Measurements from ENCODE around the gene VAT1L.

VAT1L gene

GRCh38 chr16:77767211-77767610 lies 21.2 kb upstream of the VAT1L start:
- H3K9me3 ChIP-seq (ENCODE audit: low read length) = no peaks in the 10 kb centered on the region
- no peaks in the 10 kb centered on the region for H3K79me2 ChIP-seq (ENCODE audit: insufficient read depth, low read length)

GRCh38 chr16:77767826-77768225 lies 20.5 kb upstream of the VAT1L start:
- Histone ChIP-seq H3K4me3 (ENCODE audit: low read depth, low read length, poor library complexity, severe bottlenecking) (no peak overlapping the region), H3K27me3 (ENCODE audit: insufficient read depth, low read length) (no peaks in the 10 kb centered on the region), H2AFZ (ENCODE audit: low read length) (no peak overlapping the region), H3K36me3 (ENCODE audit: insufficient read depth, low read length) (no peaks in the 10 kb centered on the region), H3K9ac (ENCODE audit: low read length) (no peak overlapping the region), H3F3A (ENCODE audit: insufficient read depth, low read length) (no peaks in the 10 kb centered on the region), H3K9me2 (ENCODE audit: low read depth, low read length) (no peaks in the 10 kb centered on the region), H3K4me2 (ENCODE audit: low read length) (no peak overlapping the region), H3K79me2 (ENCODE audit: insufficient read depth, low read length) (no peaks in the 10 kb centered on the region), H3K4me1 (ENCODE audit: insufficient read depth, low read length, severe bottlenecking) (no peaks in the 10 kb centered on the region), H4K20me1 (ENCODE audit: insufficient read depth, low read length) (no peaks in the 10 kb centered on the region), H3K9me3 (ENCODE audit: low read length) (no peaks in the 10 kb centered on the region), H3K27ac (ENCODE audit: low read depth, low read length, poor library complexity, severe bottlenecking) (no peak overlapping the region)
- TF ChIP-seq EZH2 (IDR thresholded peaks at IDR 0.05; ENCODE audit: borderline replicate concordance, low read length) (no peak), CTCF (IDR thresholded peaks at IDR 0.05; ENCODE audit: low read length) (no peak)

More at GRCh38 chr16:77767211-77767610, 21.2 kb upstream of the VAT1L start:
- no peak overlapping the region for H3K4me2 ChIP-seq (ENCODE audit: low read length)
- no peak for TF ChIP-seq CTCF (IDR thresholded peaks at IDR 0.05; ENCODE audit: low read length)
- no peak for TF ChIP-seq EZH2 (IDR thresholded peaks at IDR 0.05; ENCODE audit: borderline replicate concordance, low read length)
- H3K27me3 ChIP-seq (ENCODE audit: insufficient read depth, low read length) = no peaks in the 10 kb centered on the region
- no peaks in the 10 kb centered on the region for H4K20me1 ChIP-seq (ENCODE audit: insufficient read depth, low read length)
- H3K36me3 ChIP-seq (ENCODE audit: insufficient read depth, low read length) = no peaks in the 10 kb centered on the region
- H3K4me1 ChIP-seq (ENCODE audit: insufficient read depth, low read length, severe bottlenecking) = no peaks in the 10 kb centered on the region
- no peak overlapping the region for H2AFZ ChIP-seq (ENCODE audit: low read length)
- no peak overlapping the region for H3K4me3 ChIP-seq (ENCODE audit: low read depth, low read length, poor library complexity, severe bottlenecking)
- no peak overlapping the region for H3K27ac ChIP-seq (ENCODE audit: low read depth, low read length, poor library complexity, severe bottlenecking)
- H3K9me2 ChIP-seq (ENCODE audit: low read depth, low read length) = no peaks in the 10 kb centered on the region
- no peak overlapping the region for H3K9ac ChIP-seq (ENCODE audit: low read length)
- H3F3A ChIP-seq (ENCODE audit: insufficient read depth, low read length) = no peaks in the 10 kb centered on the region

GRCh38 chr16:77775911-77776909 lies 12.2 kb upstream of the VAT1L start:
- Histone ChIP-seq H3K4me2 (ENCODE audit: low read length) (no peak overlapping the region), H3K36me3 (ENCODE audit: insufficient read depth, low read length) (no peaks in the 10 kb centered on the region), H3F3A (ENCODE audit: insufficient read depth, low read length) (no peaks in the 10 kb centered on the region), H3K4me3 (ENCODE audit: low read depth, low read length, poor library complexity, severe bottlenecking) (no peak overlapping the region), H2AFZ (ENCODE audit: low read length) (no peak overlapping the region), H3K27me3 (ENCODE audit: insufficient read depth, low read length) (no peaks in the 10 kb centered on the region), H3K4me1 (ENCODE audit: insufficient read depth, low read length, severe bottlenecking) (no peaks in the 10 kb centered on the region), H3K27ac (ENCODE audit: low read depth, low read length, poor library complexity, severe bottlenecking) (no peak overlapping the region), H3K9ac (ENCODE audit: low read length) (no peak overlapping the region), H3K9me3 (ENCODE audit: low read length) (no peaks in the 10 kb centered on the region), H3K79me2 (ENCODE audit: insufficient read depth, low read length) (no peaks in the 10 kb centered on the region), H3K9me2 (ENCODE audit: low read depth, low read length) (no peaks in the 10 kb centered on the region), H4K20me1 (ENCODE audit: insufficient read depth, low read length) (no peaks in the 10 kb centered on the region)
- TF ChIP-seq EZH2 (IDR thresholded peaks at IDR 0.05; ENCODE audit: borderline replicate concordance, low read length) = no peak
- no peak for TF ChIP-seq CTCF (IDR thresholded peaks at IDR 0.05; ENCODE audit: low read length)

Measured in OCI-LY1 (cell line).